Measurements from ENCODE around the gene GPM6B. TPM values are rescaled to one million over a fixed set of nuclear protein-coding genes. Genes with fewer than 3 reads are reported as not detected.

GPM6B gene
- total RNA-seq, 2 donors from 2014 or later = not detected

DNA sequence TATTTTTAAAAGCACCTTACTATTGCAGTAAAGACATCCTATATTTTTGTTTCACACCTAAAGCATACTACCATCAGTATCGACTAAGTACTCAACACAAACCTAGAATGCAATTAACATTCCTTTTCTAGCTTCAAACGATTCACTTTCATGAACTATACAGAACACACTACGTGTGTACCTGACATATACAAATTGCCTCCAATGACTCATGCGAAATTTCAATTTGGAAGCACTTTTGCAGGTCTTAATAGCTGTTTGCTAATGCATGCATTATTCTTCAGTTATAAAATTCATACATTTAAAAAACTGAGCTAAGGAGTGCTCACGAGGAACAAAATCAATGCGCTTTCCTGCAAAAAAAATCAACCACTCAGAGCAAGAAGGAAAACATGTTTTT is 19.7 kb upstream of the GPM6B start:
- no peak for ATAC-seq
- no peak overlapping the region for H3K27ac Mint-ChIP-seq

DNA sequence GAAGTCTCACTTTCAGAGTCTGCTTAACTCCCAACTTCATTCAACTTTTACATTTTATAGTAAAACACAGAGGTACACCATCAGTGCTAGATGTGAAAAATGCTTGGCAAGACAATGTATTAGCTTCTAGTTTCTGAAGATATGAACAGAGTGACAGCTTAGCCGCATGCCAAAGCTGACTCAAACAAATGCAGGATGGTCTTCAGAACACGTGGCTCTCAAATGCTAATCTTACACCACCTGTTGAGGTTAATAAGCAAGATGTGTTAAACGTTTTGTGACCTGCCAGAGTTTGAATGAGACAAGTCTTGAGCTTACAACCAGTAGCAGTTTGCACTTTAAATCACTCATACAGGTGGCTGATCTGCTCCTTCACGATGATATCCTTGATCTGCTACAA is 18.9 kb upstream of the GPM6B start:
- ATAC-seq (no peak), DNase-seq (ENCODE audit: low spot score) (no peak)
- Mint-ChIP-seq H3K4me3 (no peak overlapping the region), H3K9me3 (no peaks in the 10 kb centered on the region), H3K27ac (no peak overlapping the region), H3K36me3 (no peaks in the 10 kb centered on the region), H3K4me1 (ENCODE audit: low read depth in 2 of 2) (no peaks in the 10 kb centered on the region), H3K27me3 (peaks cover 0 to 21% of the 10 kb centered on the region in 2 donors)

More for the DNA sequence above, 19.7 kb upstream of the GPM6B start:
- no peak for DNase-seq (ENCODE audit: low spot score)
- H3K4me3 Mint-ChIP-seq = no peak overlapping the region
- H3K4me1 Mint-ChIP-seq (ENCODE audit: low read depth in 2 of 2) = no peaks in the 10 kb centered on the region
- no peaks in the 10 kb centered on the region for H3K9me3 Mint-ChIP-seq
- H3K36me3 Mint-ChIP-seq = no peaks in the 10 kb centered on the region
- H3K27me3 Mint-ChIP-seq = peaks cover 4 to 23% of the 10 kb centered on the region in 2 donors

DNA sequence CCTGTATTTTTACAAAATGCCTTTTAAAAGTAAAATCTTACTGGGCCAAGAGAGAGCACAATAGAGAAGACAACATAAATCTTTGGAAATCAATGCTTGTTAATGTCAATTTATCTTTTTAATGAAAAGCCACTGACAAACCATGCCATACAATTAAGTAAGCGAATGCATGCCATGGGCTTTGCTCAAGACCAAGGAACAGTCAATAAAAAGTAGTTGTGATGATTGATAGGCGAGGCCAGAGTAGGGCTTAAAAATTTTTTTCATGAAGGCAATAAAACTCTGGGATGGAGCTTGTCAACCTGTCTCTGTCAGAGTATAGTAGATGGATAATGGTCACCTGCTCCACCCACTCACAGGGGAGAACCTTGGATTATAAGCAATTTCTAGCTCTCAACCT is 17.5 kb upstream of the GPM6B start:
- Mint-ChIP-seq H3K4me1 (ENCODE audit: low read depth in 2 of 2) (no peaks in the 10 kb centered on the region), H3K27ac (no peak overlapping the region), H3K9me3 (no peaks in the 10 kb centered on the region), H3K27me3 (peaks cover 0 to 14% of the 10 kb centered on the region in 2 donors), H3K4me3 (no peak overlapping the region), H3K36me3 (no peaks in the 10 kb centered on the region)
- DNase-seq (ENCODE audit: low spot score) (no peak), ATAC-seq (no peak)

DNA sequence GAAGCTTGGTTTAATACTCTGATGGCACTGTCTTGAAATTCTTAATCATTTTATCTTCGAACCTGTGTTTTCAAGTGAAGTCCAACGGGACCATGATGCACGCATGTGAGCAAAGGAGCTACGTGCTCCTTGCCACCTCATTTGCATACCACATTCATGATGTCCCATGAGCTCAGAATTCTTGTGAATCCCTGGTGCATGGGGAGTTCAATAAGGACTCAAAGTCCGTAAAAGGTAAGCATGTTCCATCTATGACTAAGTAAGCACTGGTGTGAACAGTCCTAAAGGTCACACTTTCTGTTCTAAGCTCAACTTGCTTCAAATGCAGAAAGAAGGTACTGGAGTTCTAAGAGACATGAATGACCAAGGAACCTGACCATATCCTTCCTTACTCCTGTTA is 13.1 kb upstream of the GPM6B start:
- H3K4me1 Mint-ChIP-seq (ENCODE audit: low read depth in 2 of 2) = peaks cover 0 to 2% of the 10 kb centered on the region in 2 donors

DNA sequence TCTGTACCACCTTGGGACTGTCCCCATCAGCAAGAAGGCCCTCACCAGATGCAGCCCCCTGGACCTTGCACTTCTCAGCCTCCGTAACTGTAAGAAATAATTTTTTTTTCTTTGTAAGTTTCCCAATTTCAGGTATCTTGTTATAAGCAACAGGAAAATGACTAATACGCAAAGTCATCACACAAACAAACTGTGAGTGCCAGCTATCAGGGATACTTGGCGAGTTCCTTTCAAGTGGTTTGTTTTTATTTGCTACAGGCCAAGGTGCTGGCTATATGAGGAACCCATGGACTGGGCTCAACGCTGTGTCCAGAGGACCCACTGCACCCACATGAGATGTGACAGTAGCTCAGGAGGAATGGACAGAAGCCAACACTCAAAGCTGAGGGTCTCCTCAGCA is 11.5 kb upstream of the GPM6B start:
- H3K27me3 Mint-ChIP-seq = peaks cover 8 to 10% of the 10 kb centered on the region in 2 donors
- no peak for ATAC-seq

More for the DNA sequence above, 13.1 kb upstream of the GPM6B start:
- DNase-seq (ENCODE audit: low spot score) (no peak), ATAC-seq (no peak)
- no peaks in the 10 kb centered on the region for H3K36me3 Mint-ChIP-seq
- no peaks in the 10 kb centered on the region for H3K9me3 Mint-ChIP-seq
- no peak overlapping the region for H3K27ac Mint-ChIP-seq
- H3K27me3 Mint-ChIP-seq = peaks cover 8 to 10% of the 10 kb centered on the region in 2 donors
- H3K4me3 Mint-ChIP-seq = no peak overlapping the region

DNA sequence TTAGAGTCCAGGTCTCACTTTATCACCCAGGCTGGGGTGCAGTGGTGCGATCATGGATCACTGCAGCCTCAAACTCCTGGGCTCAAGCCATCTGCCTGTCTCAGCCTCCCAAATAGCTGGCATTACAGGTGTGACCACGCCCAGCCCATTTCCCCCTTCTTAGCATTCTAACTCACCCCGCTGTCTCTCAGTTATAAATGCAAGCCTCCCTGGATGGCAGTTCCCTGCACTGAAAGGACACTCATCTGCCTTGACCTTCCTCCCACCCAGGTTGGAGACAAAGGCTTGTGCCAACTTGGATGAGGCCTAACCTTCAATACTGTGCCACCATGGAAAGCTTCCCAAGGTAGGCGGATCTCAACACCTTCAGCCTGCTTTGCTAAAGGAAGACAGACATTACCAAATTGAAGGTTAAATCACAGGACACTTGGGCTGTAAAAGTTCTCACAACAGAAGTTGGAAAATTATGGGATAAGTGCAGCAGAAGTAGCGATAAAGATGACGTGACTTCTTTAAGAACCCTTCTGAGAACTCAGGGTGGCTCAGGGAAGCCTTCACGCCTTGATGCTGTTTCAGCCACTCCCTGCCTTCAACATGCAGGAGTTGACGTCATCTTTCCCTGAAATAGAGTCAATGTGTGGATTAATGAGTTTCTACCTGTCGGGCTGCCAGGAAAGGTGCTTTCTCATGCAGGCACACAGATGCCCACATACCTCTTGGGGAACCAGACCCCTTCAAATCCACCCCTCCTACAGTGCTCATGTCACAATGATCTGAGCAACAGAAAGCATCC is 10.6 kb upstream of the GPM6B start:
- no peak overlapping the region for H3K27ac Mint-ChIP-seq
- no peaks in the 10 kb centered on the region for H3K9me3 Mint-ChIP-seq
- H3K4me1 Mint-ChIP-seq (ENCODE audit: low read depth in 2 of 2) = peaks cover 0 to 2% of the 10 kb centered on the region in 2 donors
- ATAC-seq (no peak), DNase-seq (ENCODE audit: low spot score) (no peak)
- no peak overlapping the region for H3K4me3 Mint-ChIP-seq
- peaks cover 8 to 10% of the 10 kb centered on the region in 2 donors for H3K27me3 Mint-ChIP-seq
- H3K36me3 Mint-ChIP-seq = no peaks in the 10 kb centered on the region

More for the DNA sequence above, 11.5 kb upstream of the GPM6B start:
- no peak for DNase-seq (ENCODE audit: low spot score)
- Mint-ChIP-seq H3K4me1 (ENCODE audit: low read depth in 2 of 2) (peaks cover 0 to 2% of the 10 kb centered on the region in 2 donors), H3K4me3 (no peak overlapping the region), H3K36me3 (no peaks in the 10 kb centered on the region), H3K9me3 (no peaks in the 10 kb centered on the region), H3K27ac (no peak overlapping the region)

DNA sequence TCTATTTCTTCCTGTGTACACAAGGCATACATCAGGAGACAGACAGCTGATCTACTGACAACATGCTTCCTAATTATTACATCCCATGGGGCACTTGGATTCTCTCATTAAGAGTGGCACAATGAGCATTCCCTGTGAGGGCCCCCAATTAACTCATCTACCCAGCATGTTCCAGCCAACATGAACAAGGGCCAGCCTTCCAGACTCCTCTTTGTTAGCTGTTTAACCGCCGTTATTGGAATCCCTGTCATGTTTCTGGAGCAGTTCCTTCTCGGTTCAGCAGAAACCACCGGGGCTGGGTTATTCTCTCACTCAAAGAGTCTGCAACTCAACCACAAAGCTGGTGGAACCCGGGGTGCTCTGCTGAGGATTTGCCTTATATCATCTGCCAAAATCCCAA is 9.9 kb upstream of the GPM6B start:
- H3K4me1 Mint-ChIP-seq (ENCODE audit: low read depth in 2 of 2) = peaks cover 0 to 2% of the 10 kb centered on the region in 2 donors
- H3K27ac Mint-ChIP-seq = no peak overlapping the region
- no peak overlapping the region for H3K4me3 Mint-ChIP-seq
- no peaks in the 10 kb centered on the region for H3K9me3 Mint-ChIP-seq
- H3K36me3 Mint-ChIP-seq = no peaks in the 10 kb centered on the region
- peaks cover 8 to 10% of the 10 kb centered on the region in 2 donors for H3K27me3 Mint-ChIP-seq
- ATAC-seq = no peak
- DNase-seq (ENCODE audit: low spot score) = no peak

DNA sequence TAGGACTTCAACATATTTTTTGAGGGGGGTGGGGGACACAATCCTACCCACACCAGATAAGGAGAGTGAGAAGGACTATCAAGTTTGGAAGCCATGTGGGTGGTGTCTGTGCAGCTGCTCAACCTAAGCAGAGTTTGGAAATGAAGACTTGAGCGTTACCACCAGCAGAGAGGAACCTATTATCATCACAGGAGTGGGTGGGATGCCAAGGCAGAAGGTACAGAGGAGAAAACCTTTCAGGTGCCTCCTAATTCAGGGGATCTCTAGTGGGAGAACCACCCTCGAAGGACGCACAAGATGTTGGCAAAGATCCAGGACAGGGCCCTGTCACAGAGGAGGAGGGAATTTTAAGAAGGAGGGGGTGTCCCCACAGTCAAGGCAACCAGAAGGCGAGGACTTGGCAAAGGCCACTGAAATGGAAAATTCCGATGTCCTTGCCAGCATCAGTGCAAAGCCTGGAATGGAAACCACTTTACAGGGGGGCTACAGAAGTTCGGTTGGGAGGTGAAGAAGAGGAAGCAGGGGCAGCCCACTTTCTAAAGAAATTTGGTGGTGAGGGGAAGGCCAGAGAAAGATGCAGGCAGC is 8.4 kb upstream of the GPM6B start:
- Mint-ChIP-seq H3K27ac (no peak overlapping the region), H3K4me3 (no peak overlapping the region), H3K9me3 (no peaks in the 10 kb centered on the region), H3K27me3 (peaks cover 8 to 10% of the 10 kb centered on the region in 2 donors), H3K36me3 (no peaks in the 10 kb centered on the region), H3K4me1 (ENCODE audit: low read depth in 2 of 2) (peaks cover 0 to 2% of the 10 kb centered on the region in 2 donors)
- DNase-seq (ENCODE audit: low spot score) = no peak
- no peak for ATAC-seq

DNA sequence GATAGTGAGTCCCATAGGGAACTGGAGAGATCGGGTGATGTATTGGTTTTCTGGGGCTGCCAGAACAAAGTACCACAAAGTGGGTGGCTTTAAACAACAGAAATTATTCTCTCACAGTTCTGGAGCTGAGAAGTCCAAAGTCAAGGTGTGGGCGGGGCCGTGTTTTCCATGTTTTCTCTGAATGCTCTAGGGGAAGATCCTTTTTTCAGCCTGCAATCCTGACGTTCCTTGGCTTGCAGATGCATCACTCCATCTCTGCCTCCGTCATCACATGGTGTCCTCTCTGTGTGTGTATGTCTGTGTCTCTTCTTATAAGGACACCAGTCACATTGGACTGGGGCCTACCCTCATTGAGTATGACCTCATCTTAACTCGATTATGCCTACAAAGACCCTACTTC is 7.9 kb upstream of the GPM6B start:
- H3K36me3 Mint-ChIP-seq = no peaks in the 10 kb centered on the region
- no peak for ATAC-seq
- no peak overlapping the region for H3K27ac Mint-ChIP-seq
- H3K4me1 Mint-ChIP-seq (ENCODE audit: low read depth in 2 of 2) = peaks cover 0 to 2% of the 10 kb centered on the region in 2 donors
- H3K4me3 Mint-ChIP-seq = no peak overlapping the region
- no peaks in the 10 kb centered on the region for H3K9me3 Mint-ChIP-seq
- H3K27me3 Mint-ChIP-seq = peaks cover 8 to 16% of the 10 kb centered on the region in 2 donors
- no peak for DNase-seq (ENCODE audit: low spot score)

DNA sequence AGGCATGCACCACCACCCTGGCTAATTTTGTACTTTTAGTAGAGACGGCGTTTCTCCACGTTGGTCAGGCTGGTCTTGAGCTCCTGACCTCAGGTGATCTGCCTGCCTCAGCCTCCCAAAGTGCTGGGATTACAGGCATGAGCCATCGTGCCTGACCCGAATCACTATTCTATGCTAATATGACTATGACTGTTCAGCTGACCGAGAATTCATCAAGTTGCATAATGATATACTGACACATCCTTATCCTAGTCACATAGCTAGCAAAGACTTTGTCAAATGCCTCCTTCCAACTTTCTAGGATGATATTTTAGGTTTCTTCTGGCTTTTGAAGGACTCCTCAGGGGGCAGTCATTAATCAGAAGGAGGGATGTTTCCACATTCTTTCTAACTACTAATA is 4.8 kb upstream of the GPM6B start:
- Mint-ChIP-seq H3K27ac (no peak overlapping the region), H3K9me3 (no peaks in the 10 kb centered on the region), H3K4me3 (no peak overlapping the region), H3K4me1 (ENCODE audit: low read depth in 2 of 2) (no peaks in the 10 kb centered on the region), H3K36me3 (no peaks in the 10 kb centered on the region), H3K27me3 (peaks cover 23 to 24% of the 10 kb centered on the region in 2 donors)
- ATAC-seq (no peak), DNase-seq (ENCODE audit: low spot score) (no peak)

DNA sequence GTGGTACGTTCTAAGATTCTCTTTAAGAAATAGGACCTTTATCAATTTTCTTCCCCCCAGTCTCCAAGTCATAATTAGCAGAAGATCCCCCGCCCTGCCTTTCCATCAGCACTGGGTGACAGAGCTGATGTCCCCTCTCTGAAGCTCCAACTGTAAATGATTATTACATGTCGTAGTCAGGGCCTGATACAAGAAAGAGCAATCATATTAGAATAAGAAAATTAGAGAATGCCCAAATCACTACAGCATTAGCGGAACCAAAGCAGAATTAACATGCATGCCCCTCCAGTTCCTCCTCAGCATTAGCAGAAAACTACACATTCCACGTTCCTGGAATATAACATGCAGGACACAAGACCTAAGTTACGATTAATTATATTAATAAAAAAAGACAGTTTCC is 717 bp downstream of the GPM6B start:
- Mint-ChIP-seq H3K9me3 (no peaks in the 10 kb centered on the region), H3K27me3 (peaks cover 25 to 37% of the 10 kb centered on the region in 2 donors)
- no peak for DNase-seq (ENCODE audit: low spot score)

DNA sequence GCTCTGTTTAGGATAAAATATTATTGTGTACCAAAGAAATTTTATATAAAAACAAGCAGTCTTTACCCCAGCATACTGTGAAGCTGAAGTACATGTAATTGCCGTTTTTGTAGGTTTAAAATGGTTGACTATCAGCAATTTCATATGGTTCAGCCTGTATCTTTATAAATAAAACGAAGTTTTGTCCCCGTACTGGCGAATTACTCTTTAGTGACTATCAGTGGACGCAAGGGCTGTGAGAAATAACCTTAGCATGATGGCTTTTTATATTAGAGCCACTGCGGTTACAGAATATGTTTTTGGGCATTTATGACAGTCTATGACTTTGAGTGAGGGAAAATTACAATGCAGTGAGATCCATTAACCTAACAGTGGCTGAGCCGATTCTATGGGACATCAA is 1.2 kb downstream of the GPM6B start:
- Mint-ChIP-seq H3K4me1 (ENCODE audit: low read depth in 2 of 2) (no peaks in the 10 kb centered on the region), H3K27me3 (peaks cover 25 to 37% of the 10 kb centered on the region in 2 donors), H3K27ac (no peak overlapping the region)

More for the DNA sequence above, 717 bp downstream of the GPM6B start:
- no peak for ATAC-seq
- no peaks in the 10 kb centered on the region for H3K36me3 Mint-ChIP-seq
- no peaks in the 10 kb centered on the region for H3K4me1 Mint-ChIP-seq (ENCODE audit: low read depth in 2 of 2)
- no peak overlapping the region for H3K4me3 Mint-ChIP-seq
- no peak overlapping the region for H3K27ac Mint-ChIP-seq

DNA sequence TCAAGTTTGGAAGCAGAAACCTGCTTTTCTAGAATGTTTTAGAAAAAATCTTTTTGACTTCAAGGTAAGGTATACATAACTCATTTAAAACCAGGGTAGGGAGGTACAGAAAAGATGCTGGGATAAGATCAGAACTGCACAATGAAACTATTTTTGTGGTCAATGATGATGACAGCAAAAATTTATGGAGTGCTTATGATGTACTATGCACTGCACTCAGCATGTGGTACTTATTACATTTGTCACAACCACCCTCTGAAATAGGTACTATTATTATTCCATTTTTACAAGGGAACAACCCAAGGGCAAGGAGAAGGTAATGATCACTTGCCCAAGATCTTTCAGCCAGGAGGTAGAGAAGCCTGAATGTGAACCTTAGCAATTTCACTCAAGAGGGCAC is 8.0 kb downstream of the GPM6B start:
- no peak overlapping the region for H3K27ac Mint-ChIP-seq
- H3K4me1 Mint-ChIP-seq (ENCODE audit: low read depth in 2 of 2) = no peaks in the 10 kb centered on the region
- H3K4me3 Mint-ChIP-seq = no peak overlapping the region
- H3K27me3 Mint-ChIP-seq = peaks cover 11 to 21% of the 10 kb centered on the region in 2 donors
- no peaks in the 10 kb centered on the region for H3K9me3 Mint-ChIP-seq
- no peak for ATAC-seq
- no peaks in the 10 kb centered on the region for H3K36me3 Mint-ChIP-seq
- no peak for DNase-seq (ENCODE audit: low spot score)

More for the DNA sequence above, 1.2 kb downstream of the GPM6B start:
- DNase-seq (ENCODE audit: low spot score) = no peak
- Mint-ChIP-seq H3K4me3 (no peak overlapping the region), H3K36me3 (no peaks in the 10 kb centered on the region), H3K9me3 (no peaks in the 10 kb centered on the region)
- ATAC-seq = no peak

DNA sequence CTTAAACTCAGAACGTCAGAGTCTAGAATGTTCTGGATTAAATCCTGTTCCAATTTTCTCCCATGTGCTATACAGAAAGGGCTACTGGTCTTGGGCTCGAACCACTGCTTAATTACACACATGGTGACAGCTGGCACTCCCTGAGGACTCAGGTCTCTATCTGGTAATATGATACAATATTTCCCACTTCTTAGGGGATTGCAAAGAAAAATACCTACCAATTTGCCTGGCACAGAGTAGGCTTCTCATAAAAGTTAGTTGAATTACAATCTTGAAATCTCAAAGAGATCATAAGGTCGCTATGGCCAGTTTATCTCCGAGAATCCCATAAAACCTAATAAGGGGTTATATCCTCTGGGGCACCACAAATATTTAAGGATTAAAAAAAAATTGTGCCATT is 8.6 kb downstream of the GPM6B start:
- Mint-ChIP-seq H3K4me1 (ENCODE audit: low read depth in 2 of 2) (no peaks in the 10 kb centered on the region), H3K27ac (no peak overlapping the region), H3K36me3 (no peaks in the 10 kb centered on the region), H3K27me3 (peaks cover 6 to 27% of the 10 kb centered on the region in 2 donors), H3K9me3 (no peaks in the 10 kb centered on the region), H3K4me3 (no peak overlapping the region)
- ATAC-seq (no peak), DNase-seq (ENCODE audit: low spot score) (no peak)

Data from natural killer cell treated with Interleukin-12 subunit alpha and Interleukin-12 subunit beta and Interleukin-15 and Interleukin-18, amount 100 ng/mL, for 72 hours (primary cell).